HL-60 (cell line): ENCODE data around the gene FAM3A.

Source experiments
- CTCF ChIP-seq: IDR thresholded peaks from one replicate; pipeline ENCODE4 v1.5.1; 2011; ENCODE audit warnings: low read length, control low read depth, inconsistent platforms; ENCODE audit not compliant: insufficient read depth
- GABPA ChIP-seq: IDR thresholded peaks from 2 replicates; pipeline ENCODE4 v1.6.1; 2012; ENCODE audit warnings: low read depth
- POLR2AphosphoS5 ChIP-seq: IDR thresholded peaks from 2 replicates; pipeline ENCODE4 v1.6.1; 2012; ENCODE audit warnings: low read depth
- REST ChIP-seq: IDR thresholded peaks from 2 replicates; pipeline ENCODE4 v1.6.1; 2012; ENCODE audit warnings: low read depth; ENCODE audit not compliant: insufficient replicate concordance
- SPI1 ChIP-seq: IDR thresholded peaks from 2 replicates; pipeline ENCODE4 v1.6.1; 2012; ENCODE audit warnings: low read depth, mild to moderate bottlenecking, borderline replicate concordance

- TF ChIP-seq CTCF (no peak), POLR2AphosphoS5 (no peak), GABPA (no peak), REST (no peak), SPI1 (no peak)
These were observed 43.1 kb downstream of the FAM3A start for GRCh38 chrX:154472685-154473632.
